ENCODE data around the gene TMEM80. TPM values are rescaled to one million over a fixed set of nuclear protein-coding genes. Genes with fewer than 3 reads are reported as not detected.

TMEM80 gene
- 11.9 and 12.1 TPM in 2 replicates for total RNA-seq

GRCh38 chr11:695538-696248, at the start of gene TMEM80:
TMEM80 (plus strand) TSS chr11:695816; CDS start chr11:695828, 12 bp downstream.

DNA sequence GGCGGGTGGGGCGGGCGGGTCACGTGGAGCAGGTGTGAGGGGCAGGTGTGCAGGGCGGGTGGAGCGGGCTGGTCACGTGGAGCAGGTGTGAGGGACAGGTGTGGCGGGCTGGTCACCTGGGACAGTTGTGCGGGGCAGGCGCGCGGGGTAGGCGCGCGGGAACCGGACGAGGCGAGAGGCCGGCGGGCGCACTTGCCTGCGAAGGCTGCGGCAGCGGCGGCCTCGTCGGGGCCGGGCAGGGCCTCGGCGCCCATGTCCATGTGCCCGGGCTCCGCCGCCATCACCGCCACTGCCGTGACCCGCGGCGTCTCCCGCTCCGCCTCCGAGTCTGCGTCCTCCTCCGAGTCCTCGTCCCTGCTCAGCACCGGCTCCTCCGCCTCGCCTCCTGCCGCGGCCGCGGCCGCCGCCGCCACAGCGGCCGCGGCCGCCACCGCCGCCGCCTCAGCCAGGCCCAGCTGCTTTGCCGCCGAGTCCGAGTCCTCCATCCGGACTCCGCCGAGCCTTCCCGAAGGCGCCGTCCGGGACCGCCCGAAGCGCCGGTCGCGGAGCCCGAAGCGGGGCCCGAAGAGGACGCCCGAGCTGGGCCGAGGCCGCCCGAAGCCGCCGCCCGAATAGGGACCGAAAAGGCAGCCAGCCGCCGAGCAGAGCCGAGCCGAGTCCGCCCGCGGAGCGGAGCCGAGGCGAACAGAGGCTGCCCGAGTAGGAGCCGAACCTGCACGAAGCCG, 891 bp upstream of the TMEM80 start, which contains the start of gene DEAF1:
Gene DEAF1, minus strand, starts transcription at position 660 of the 725 bp plus-strand sequence. Its CDS starts 175 bp downstream, at position 485.

GRCh38 chr11:705646-706438, 10.2 kb downstream of the TMEM80 start, which contains the start of gene EPS8L2:
EPS8L2 (plus strand) TSS chr11:706231; CDS start chr11:709408, 3,177 bp downstream.

DNA sequence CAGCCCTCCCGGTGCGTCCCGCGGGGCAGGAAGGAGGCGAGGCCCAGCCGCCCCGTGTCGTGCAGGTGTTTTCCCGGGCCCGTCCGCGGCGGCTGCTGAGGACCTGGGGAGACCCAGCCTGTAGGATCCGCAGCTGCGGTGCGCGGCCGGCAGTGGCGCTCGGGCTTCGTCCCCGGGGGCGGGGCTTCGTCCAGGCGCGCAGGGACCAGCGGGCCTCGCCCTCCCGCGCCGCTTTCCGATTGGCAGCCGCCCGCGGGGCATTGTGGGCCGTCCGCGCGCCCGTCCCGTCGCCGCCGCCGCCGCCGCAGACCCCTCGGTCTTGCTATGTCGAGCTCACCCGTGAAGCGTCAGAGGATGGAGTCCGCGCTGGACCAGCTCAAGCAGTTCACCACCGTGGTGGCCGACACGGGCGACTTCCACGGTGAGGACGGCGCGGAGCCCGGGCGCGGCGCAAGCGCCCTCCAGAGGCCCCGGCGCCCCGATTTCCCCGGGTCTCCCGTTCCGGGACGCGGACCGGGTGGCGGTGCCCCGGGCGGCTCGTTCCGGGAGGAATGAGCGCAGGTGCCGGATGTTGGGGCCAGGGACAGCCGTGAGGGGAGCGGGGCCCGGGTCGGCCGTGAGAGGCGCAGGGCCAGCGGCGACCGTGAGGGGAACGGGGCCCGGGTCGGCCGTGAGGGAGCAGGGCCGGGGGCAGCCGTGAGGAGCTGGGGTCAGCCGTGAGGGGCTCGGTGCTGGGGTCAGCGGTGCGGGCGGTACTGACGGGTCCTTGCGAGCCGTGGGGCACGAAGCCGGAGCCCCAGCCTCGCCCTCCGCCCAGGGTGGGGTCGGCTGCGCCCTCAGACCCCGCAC, 51.8 kb downstream of the TMEM80 start, which contains the start of gene TALDO1:
Gene TALDO1, plus strand, starts transcription at position 307 of the 849 bp plus-strand sequence. Its CDS starts 18 bp downstream, at position 325.

Other genes starting within 250 kb of the TMEM80 start
- 30.9 and 42.6 TPM in 2 replicates for gene PTDSS2, start 245.5 kb upstream of the TMEM80 start, total RNA-seq
- 296 and 361 TPM in 2 replicates for gene RNH1, start 188.6 kb upstream of the TMEM80 start, total RNA-seq
- 66.3 and 70.2 TPM in 2 replicates for gene HRAS, start 160.2 kb upstream of the TMEM80 start, total RNA-seq
- gene LRRC56, start 158.3 kb upstream of the TMEM80 start, total RNA-seq: 0.55 and 0.85 TPM in 2 replicates
- 0.28 TPM in 2 replicates for gene LMNTD2, start 135.1 kb upstream of the TMEM80 start, total RNA-seq
- 2.5 and 2.7 TPM in 2 replicates for gene RASSF7, start 134.8 kb upstream of the TMEM80 start, total RNA-seq
- 17.6 and 24.8 TPM in 2 replicates for gene PHRF1, start 119.3 kb upstream of the TMEM80 start, total RNA-seq
- gene IRF7, start 79.9 kb upstream of the TMEM80 start, total RNA-seq: 5.7 and 6.0 TPM in 2 replicates
- not detected in 2 replicates for gene CDHR5, start 70.9 kb upstream of the TMEM80 start, total RNA-seq
- gene SCT, start 68.6 kb upstream of the TMEM80 start, total RNA-seq: not detected in 2 replicates
- 0.18 TPM in 1 of 2 replicates, not detected in the other for gene DRD4, start 58.5 kb upstream of the TMEM80 start, total RNA-seq
- 21.2 and 31.3 TPM in 2 replicates for gene DEAF1, start 594 bp upstream of the TMEM80 start, total RNA-seq
- gene EPS8L2, start 10.4 kb downstream of the TMEM80 start, total RNA-seq: 33.9 and 35.4 TPM in 2 replicates
- 228 and 306 TPM in 2 replicates for gene TALDO1, start 51.6 kb downstream of the TMEM80 start, total RNA-seq
- gene GATD1, start 81.7 kb downstream of the TMEM80 start, total RNA-seq: 16.4 and 17.9 TPM in 2 replicates
- gene CEND1, start 94.3 kb downstream of the TMEM80 start, total RNA-seq: 0.28 and 0.85 TPM in 2 replicates
- gene SLC25A22, start 102.5 kb downstream of the TMEM80 start, total RNA-seq: 6.5 and 12.3 TPM in 2 replicates
- gene PIDD1, start 109.4 kb downstream of the TMEM80 start, total RNA-seq: 4.4 and 9.2 TPM in 2 replicates
- 394 and 414 TPM in 2 replicates for gene RPLP2, start 114.2 kb downstream of the TMEM80 start, total RNA-seq
- gene PNPLA2, start 123.1 kb downstream of the TMEM80 start, total RNA-seq: 17.2 and 21.4 TPM in 2 replicates
- 0.14 and 0.65 TPM in 2 replicates for gene CRACR2B, start 132.1 kb downstream of the TMEM80 start, total RNA-seq
- gene CD151, start 137.1 kb downstream of the TMEM80 start, total RNA-seq: 455 and 613 TPM in 2 replicates
- gene POLR2L, start 146.7 kb downstream of the TMEM80 start, total RNA-seq: 239 and 265 TPM in 2 replicates
- gene TSPAN4, start 147.0 kb downstream of the TMEM80 start, total RNA-seq: 134 and 155 TPM in 2 replicates
- 40.4 and 56.2 TPM in 2 replicates for gene CHID1, start 215.0 kb downstream of the TMEM80 start, total RNA-seq
- gene AP2A2, start 230.1 kb downstream of the TMEM80 start, total RNA-seq: 16.9 and 20.8 TPM in 2 replicates

All from smooth muscle cell of bladder (primary cell).